HCT116 (cell line): ENCODE results near the gene IGF2R.

Experiments used
- CTCF ChIP-seq, 3 experiments: fragments of 200-600 bp in 1 of 3; sonication (generic) in 1 of 3; IDR thresholded peaks in 2 of 3; conservative IDR thresholded peaks in 1 of 3; 2 replicates each; pipeline ENCODE4 v1.5.1; 2012 to 2017; ENCODE audit warnings: low read depth in 2 of 3, low read length in 2 of 3, antibody characterized with exemption in 1 of 3, borderline replicate concordance in 1 of 3, control low read depth in 1 of 3, mild to moderate bottlenecking in 1 of 3, mixed read lengths in 1 of 3, mixed run types in 1 of 3, moderate library complexity in 1 of 3; ENCODE audit not compliant: insufficient read depth in 1 of 3
- EZH2 ChIP-seq: fragments of 200-600 bp; sonication (generic); IDR thresholded peaks from 2 replicates; pipeline ENCODE4 v1.6.1; 2017; ENCODE audit warnings: antibody characterized with exemption, mixed run types
- EZH2phosphoT487 ChIP-seq: fragments of 200-600 bp; IDR thresholded peaks from 2 replicates; pipeline ENCODE4 v1.6.1; 2018; ENCODE audit warnings: antibody characterized with exemption, borderline replicate concordance
- POLR2A ChIP-seq: IDR thresholded peaks from 2 replicates; pipeline ENCODE4 v1.7.0; 2011; ENCODE audit warnings: borderline replicate concordance; ENCODE audit not compliant: insufficient read depth, insufficient read length; ENCODE audit errors: extremely low read depth
- POLR2AphosphoS5 ChIP-seq: IDR thresholded peaks from 2 replicates; pipeline ENCODE4 v1.6.1; 2011; ENCODE audit warnings: mild to moderate bottlenecking, low read depth, low read length, moderate library complexity
- RAD21 ChIP-seq: IDR thresholded peaks from 2 replicates; pipeline ENCODE4 v1.6.1; 2012; ENCODE audit warnings: low read depth, mild to moderate bottlenecking
- REST ChIP-seq: IDR thresholded peaks from 2 replicates; pipeline ENCODE4 v1.6.1; 2012; ENCODE audit warnings: low read depth
- SIN3A ChIP-seq: IDR thresholded peaks from 2 replicates; pipeline ENCODE4 v1.6.1; 2012; ENCODE audit warnings: low read depth
- SRF ChIP-seq: IDR thresholded peaks from 2 replicates; pipeline ENCODE4 v1.6.1; 2012; ENCODE audit warnings: low read depth
- TCF7L2 ChIP-seq: IDR thresholded peaks from 2 replicates; pipeline ENCODE4 v1.7.0; 2011; ENCODE audit warnings: borderline replicate concordance, inconsistent platforms; ENCODE audit not compliant: insufficient read depth, insufficient read length; ENCODE audit errors: extremely low read depth
- YY1 ChIP-seq: IDR thresholded peaks from 2 replicates; pipeline ENCODE4 v1.6.1; 2011; ENCODE audit warnings: low read length, low read depth, moderate library complexity, mild to moderate bottlenecking; ENCODE audit not compliant: insufficient replicate concordance; ENCODE audit errors: extremely low read depth
- ZNF274 ChIP-seq: fragments of 200-500 bp; sonication (Bioruptor generic); IDR thresholded peaks from 2 replicates; pipeline ENCODE4 v1.6.1; 2014; ENCODE audit warnings: mild to moderate bottlenecking, low read depth, low read length, inconsistent platforms

GRCh38 chr6:160060920-160061447 lies 92.1 kb downstream of the IGF2R start:
- TF ChIP-seq POLR2A: no peak
- no peak for TF ChIP-seq ZNF274
- no peak for TF ChIP-seq POLR2AphosphoS5
- TF ChIP-seq CTCF (IDR thresholded peaks at IDR 0.05 in 2 of 3, conservative IDR thresholded peaks at IDR 0.05 in 1 of 3; ENCODE audit: borderline replicate concordance in 1 of 3, insufficient read depth in 1 of 3, low read depth in 2 of 3, low read length in 2 of 3): no peak
- TF ChIP-seq EZH2phosphoT487: no peak
- no peak for TF ChIP-seq YY1
- no peak for TF ChIP-seq RAD21
- TF ChIP-seq SIN3A: no peak
- no peak for TF ChIP-seq TCF7L2
- TF ChIP-seq SRF: no peak
- TF ChIP-seq EZH2: no peak
- TF ChIP-seq REST: no peak
